GM12878 (cell line): Measurements from ENCODE around the gene MAZ. TPM values are rescaled to one million over a fixed set of nuclear protein-coding genes. Genes with fewer than 3 reads are reported as not detected.

Experiments
- ATAC-seq: fragments of 200-7000 bp; cut with Tn5 transposase; 3 replicates; pipeline ENCODE4 v1.9.1; 2020; ENCODE audit warnings: mild to moderate bottlenecking, moderate library complexity
- BruUV-seq: library from RNA; stranded (reverse); fragments of 400-500 nt; replicated peaks from 2 replicates; lab custom pipeline; 2021; lab: Mats Ljungman, UMichigan
- CTCF ChIA-PET: fragments of 300-600 bp; sonication (Branson Sonifier 250); formaldehyde crosslinking; extraction: SDS; loops from one replicate; lab custom pipeline; 2021; ENCODE audit warnings: inconsistent platforms; lab: Yijun Ruan, JAX
- POLR2A ChIA-PET: fragments of 350-600 bp; formaldehyde crosslinking; extraction: SDS; loops from one replicate; lab custom pipeline; 2021; ENCODE audit warnings: inconsistent platforms; lab: Charles Lee
- RAD21 ChIA-PET: fragments of 300-600 bp; sonication (Branson Sonifier 250); formaldehyde crosslinking; loops from one replicate; lab custom pipeline; 2023; ENCODE audit warnings: antibody characterized with exemption; ENCODE audit not compliant: unreplicated experiment; lab: Charles Lee
- SMC1A ChIA-PET: fragments of 300-600 bp; sonication (Branson Sonifier 250); formaldehyde crosslinking; loops from one replicate; lab custom pipeline; 2023; ENCODE audit not compliant: unreplicated experiment, uncharacterized antibody; lab: Charles Lee
- DNase-seq: peaks from one replicate; pipeline ENCODE4 v3.0.0-alpha.2; 2011; ENCODE audit warnings: low read depth, low spot score
- FAIRE-seq: peaks from 3 replicates; lab custom pipeline; 2011; peaks lifted over from hg19 to GRCh38; lab: Jason Lieb, UNC
- H2AFZ ChIP-seq: 2 replicates; pipeline ENCODE4 v1.6.0; 2011; ENCODE audit warnings: low read depth, low read length, control low read depth; ENCODE audit not compliant: control insufficient read depth
- H3K27ac ChIP-seq: 2 replicates; pipeline ENCODE4 v1.5.1; 2011; ENCODE audit warnings: control low read depth; ENCODE audit not compliant: control insufficient read depth, insufficient read depth
- H3K27me3 ChIP-seq, 2 experiments: replicated peaks in 1 of 2; 2 replicates each; pipeline versions ENCODE4 v1.6.0 to v1.6.1; 2011; ENCODE audit warnings: low read length in 1 of 2; ENCODE audit not compliant: control insufficient read depth in 2 of 2, insufficient read depth in 2 of 2
- H3K36me3 ChIP-seq, 2 experiments: 2 replicates each; pipeline ENCODE4 v1.5.1; 2011; ENCODE audit warnings: low read length in 1 of 2; ENCODE audit not compliant: control insufficient read depth in 2 of 2, insufficient read depth in 2 of 2
- H3K4me1 ChIP-seq: 2 replicates; pipeline ENCODE4 v1.6.1; 2011; ENCODE audit warnings: mild to moderate bottlenecking, low read length, moderate library complexity, mixed read lengths; ENCODE audit not compliant: control insufficient read depth, insufficient read depth
- H3K4me2 ChIP-seq: 2 replicates; pipeline ENCODE4 v1.6.0; 2011; ENCODE audit warnings: control low read depth; ENCODE audit not compliant: control insufficient read depth, insufficient read depth
- H3K4me3 ChIP-seq: fragments of 200-600 bp; sonication (generic); 2 replicates; pipeline ENCODE4 v1.5.1; 2016
- H3K79me2 ChIP-seq: 2 replicates; pipeline ENCODE4 v1.6.0; 2011; ENCODE audit warnings: low read length; ENCODE audit not compliant: control insufficient read depth, insufficient read depth
- H3K9ac ChIP-seq: 2 replicates; pipeline ENCODE4 v1.8.0; 2011; ENCODE audit warnings: low read length, control low read depth, mixed read lengths; ENCODE audit not compliant: control insufficient read depth, insufficient read depth
- H3K9me3 ChIP-seq: replicated peaks from 3 replicates; pipeline ENCODE4 v1.5.1; 2011; ENCODE audit warnings: mild to moderate bottlenecking, low read length; ENCODE audit not compliant: control insufficient read depth, insufficient read depth
- H4K20me1 ChIP-seq: 2 replicates; pipeline ENCODE4 v1.6.0; 2011; ENCODE audit not compliant: control insufficient read depth, insufficient read depth
- ASH2L ChIP-seq: fragments of 300-600, 200-600 bp; sonication (generic); IDR thresholded peaks from 2 replicates; pipeline ENCODE4 v1.6.1; 2017; ENCODE audit warnings: low read depth, mild to moderate bottlenecking, borderline replicate concordance
- ESRRA ChIP-seq: IDR thresholded peaks from 2 replicates; pipeline ENCODE4 v1.6.1; 2012; ENCODE audit warnings: mild to moderate bottlenecking, low read length, improper control_type of control experiment
- FOXM1 ChIP-seq: IDR thresholded peaks from 2 replicates; pipeline ENCODE4 v1.6.1; 2012; ENCODE audit warnings: low read depth, mild to moderate bottlenecking, inconsistent platforms, low read length, moderate library complexity
- GATAD2B ChIP-seq: fragments of 450-650 bp; conservative IDR thresholded peaks from 2 replicates; pipeline ENCODE4 v1.6.1; 2017; ENCODE audit warnings: low read depth, mild to moderate bottlenecking, moderate library complexity
- MEF2B ChIP-seq: fragments of 450-650 bp; IDR thresholded peaks from 2 replicates; pipeline ENCODE4 v1.6.1; 2018; ENCODE audit warnings: mild to moderate bottlenecking, moderate library complexity; ENCODE audit not compliant: partially characterized antibody, poor library complexity, severe bottlenecking
- MYC ChIP-seq: IDR thresholded peaks from 2 replicates; pipeline ENCODE4 v1.6.1; 2011; ENCODE audit warnings: mild to moderate bottlenecking, low read length, moderate library complexity, inconsistent platforms; ENCODE audit not compliant: insufficient read depth, insufficient replicate concordance, insufficient read length, severe bottlenecking
- NFYA ChIP-seq: IDR thresholded peaks from 2 replicates; pipeline ENCODE4 v1.6.1; 2011; ENCODE audit warnings: low read depth, mild to moderate bottlenecking, low read length, improper control_type of control experiment, borderline replicate concordance
- RELA ChIP-seq: fragments of 450-650 bp; IDR thresholded peaks from 2 replicates; pipeline ENCODE4 v1.8.0; 2014; ENCODE audit warnings: borderline replicate concordance; ENCODE audit not compliant: partially characterized antibody
- STAT3 ChIP-seq: IDR thresholded peaks from 2 replicates; pipeline ENCODE4 v1.6.1; 2011; ENCODE audit warnings: low read depth, low read length, improper control_type of control experiment
- ZBED1 ChIP-seq: IDR thresholded peaks from 2 replicates; pipeline ENCODE4 v1.6.1; 2016; ENCODE audit warnings: borderline replicate concordance
- ZNF622 ChIP-seq: fragments of 450-650 bp; IDR thresholded peaks from 2 replicates; pipeline ENCODE4 v1.6.1; 2017; ENCODE audit warnings: mild to moderate bottlenecking, inconsistent platforms
- ZSCAN29 ChIP-seq: fragments of 450-650 bp; IDR thresholded peaks from 2 replicates; pipeline ENCODE4 v1.6.1; 2017; ENCODE audit warnings: mild to moderate bottlenecking, moderate library complexity
- WGBS: methylation state at CpG from one replicate; pipeline ENCODE4 v1.1.6; 2016; ENCODE audit warnings: low lambda C conversion rate; ENCODE audit not compliant: insufficient replicate concordance, insufficient coverage; ENCODE audit errors: missing lambda C conversion rate; 5-methylcytosine and 5-hydroxymethylcytosine counted together
- in situ Hi-C: fragments of 300-500 bp; cut with MboI; formaldehyde crosslinking; loops from 9 replicates; pipeline ENCODE4 v1.14.3; 2018; ENCODE audit warnings: mixed read lengths
- intact Hi-C: fragments of 100-400 bp; cut with micrococcal nuclease; formaldehyde crosslinking; loops from one replicate; pipeline ENCODE4 v1.14.2; 2022; ENCODE audit not compliant: unreplicated experiment
- polyA plus RNA-seq, 11 experiments: library from polyadenylated mRNA; depleted of rRNA in 4 of 11; unstranded in 6 of 11; stranded (reverse) in 5 of 11; fragments of >200 nt; fragmentation: Nextera tagmentation in 4 of 11; fragmentation: Illumina TruSeq in 1 of 11; extraction: Ambion mirVana in 4 of 11; extraction: Trizol in 1 of 11; gene quantifications; 1 replicate in 1 of 11; 2 replicates in 10 of 11; pipeline versions ENCODE4 v1.2.1 to v1.2.3, GENCODE V29; 2011 to 2016; ENCODE audit warnings: inconsistent platforms in 2 of 11, missing spikeins in 2 of 11, low read depth in 1 of 11
- total RNA-seq, 4 experiments: library from RNA; depleted of rRNA in 3 of 4; stranded (reverse); fragments of >200 nt in 3 of 4; fragmentation: Illumina TruSeq in 1 of 4; extraction: Trizol in 1 of 4; gene quantifications; 2 replicates each; pipeline versions ENCODE4 v1.2.1 to v1.2.3, GENCODE V29; 2013 to 2021
- TF ChIP-seq, protein P1 (sequence below): IDR thresholded peaks from 2 replicates; pipeline ENCODE4 v1.6.1; 2011; ENCODE audit warnings: mild to moderate bottlenecking, low read depth, low read length, moderate library complexity; ENCODE audit not compliant: insufficient replicate concordance
- TF ChIP-seq, protein P2 (sequence below): fragments of 450-650 bp; IDR thresholded peaks from 2 replicates; pipeline ENCODE4 v1.6.1; 2017; ENCODE audit warnings: mild to moderate bottlenecking

The MAZ gene
- total and polyA plus RNA-seq, 10 of the 15 experiments (the other 5 are each of a cell fraction or from before 2014, with no cell fraction given) = 23.9 to 309 (median 116) TPM

- Histone ChIP-seq H3K27ac (no peak overlapping the region), H3K9me3 (no peaks in the 10 kb centered on the region), H3K9ac (no peak overlapping the region), H3K4me2 (no peak overlapping the region), H3K27me3 (no peaks in the 10 kb centered on the region), H3K36me3 (peaks cover 13 to 15% of the 10 kb centered on the region in 2 experiments; a peak in 3 of 4 replicates), H3K79me2 (no peaks in the 10 kb centered on the region), H3K4me3 (no peak overlapping the region), H4K20me1 (no peaks in the 10 kb centered on the region), H3K4me1 (no peaks in the 10 kb centered on the region), H2AFZ (no peak overlapping the region)
- WGBS = 100% methylated on average over 5 of the region's 5 CpGs
- ChIA-PET SMC1A (no interaction called here), POLR2A (interaction anchor here (0.6 kb wide), 1 partner anchor 115 kb away, joined by 4 read pairs; no protein-coding TSS in a partner anchor), RAD21 (no interaction called here), CTCF (no interaction called here)
- no peak for ATAC-seq
- no peak for TF ChIP-seq MEF2B
- TF ChIP-seq ZNF622 = no peak
- TF ChIP-seq, protein P1, sequence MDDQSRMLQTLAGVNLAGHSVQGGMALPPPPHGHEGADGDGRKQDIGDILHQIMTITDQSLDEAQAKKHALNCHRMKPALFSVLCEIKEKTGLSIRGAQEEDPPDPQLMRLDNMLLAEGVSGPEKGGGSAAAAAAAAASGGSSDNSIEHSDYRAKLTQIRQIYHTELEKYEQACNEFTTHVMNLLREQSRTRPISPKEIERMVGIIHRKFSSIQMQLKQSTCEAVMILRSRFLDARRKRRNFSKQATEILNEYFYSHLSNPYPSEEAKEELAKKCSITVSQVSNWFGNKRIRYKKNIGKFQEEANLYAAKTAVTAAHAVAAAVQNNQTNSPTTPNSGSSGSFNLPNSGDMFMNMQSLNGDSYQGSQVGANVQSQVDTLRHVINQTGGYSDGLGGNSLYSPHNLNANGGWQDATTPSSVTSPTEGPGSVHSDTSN = no peak
- TF ChIP-seq, protein P2, sequence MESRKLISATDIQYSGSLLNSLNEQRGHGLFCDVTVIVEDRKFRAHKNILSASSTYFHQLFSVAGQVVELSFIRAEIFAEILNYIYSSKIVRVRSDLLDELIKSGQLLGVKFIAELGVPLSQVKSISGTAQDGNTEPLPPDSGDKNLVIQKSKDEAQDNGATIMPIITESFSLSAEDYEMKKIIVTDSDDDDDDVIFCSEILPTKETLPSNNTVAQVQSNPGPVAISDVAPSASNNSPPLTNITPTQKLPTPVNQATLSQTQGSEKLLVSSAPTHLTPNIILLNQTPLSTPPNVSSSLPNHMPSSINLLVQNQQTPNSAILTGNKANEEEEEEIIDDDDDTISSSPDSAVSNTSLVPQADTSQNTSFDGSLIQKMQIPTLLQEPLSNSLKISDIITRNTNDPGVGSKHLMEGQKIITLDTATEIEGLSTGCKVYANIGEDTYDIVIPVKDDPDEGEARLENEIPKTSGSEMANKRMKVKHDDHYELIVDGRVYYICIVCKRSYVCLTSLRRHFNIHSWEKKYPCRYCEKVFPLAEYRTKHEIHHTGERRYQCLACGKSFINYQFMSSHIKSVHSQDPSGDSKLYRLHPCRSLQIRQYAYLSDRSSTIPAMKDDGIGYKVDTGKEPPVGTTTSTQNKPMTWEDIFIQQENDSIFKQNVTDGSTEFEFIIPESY = no peak
- TF ChIP-seq ZBED1 = no peak
- no peak for TF ChIP-seq ZSCAN29
- TF ChIP-seq FOXM1 = no peak
- no peak for TF ChIP-seq ESRRA
- no peak for TF ChIP-seq RELA
- no peak for TF ChIP-seq ASH2L
- no peak for TF ChIP-seq NFYA
- no peak for TF ChIP-seq MYC
- TF ChIP-seq STAT3 = no peak
- no peak for TF ChIP-seq GATAD2B
- no TSS peak for BruUV-seq
- no peak for DNase-seq
- in situ Hi-C loops = no loop called here
- no peak for FAIRE-seq
- intact Hi-C loops = no loop called here
Observed at GRCh38 chr16:29837841-29838240, 31.5 kb downstream of the MAZ start.
